Activated T-helper 1 cell treated with anti-CD3 and anti-CD28 coated beads, Interleukin-12 subunit alpha, Interleukin-12 subunit beta, Interleukin-2, Interleukin-4 antibody, amounts not matched to agents 30 ng/mL and 10 ng/mL and 1 ng/mL, durations not matched to agents 14 hours and 24 hours and 36 hours (primary cell): ENCODE data around the gene PKD1L1. TPM values are rescaled to one million over a fixed set of nuclear protein-coding genes. Genes with fewer than 3 reads are reported as not detected.

Experiments
- DNase-seq: peaks from one replicate; pipeline ENCODE4 v3.0.0; 2021; ENCODE audit warnings: low spot score
- H3K27ac Mint-ChIP-seq: one replicate; pipeline ENCODE4 v1.8.0; 2021; ENCODE audit warnings: mild to moderate bottlenecking, mixed read lengths
- H3K27me3 Mint-ChIP-seq: one replicate; pipeline ENCODE4 v1.8.0; 2022; ENCODE audit warnings: mild to moderate bottlenecking, moderate library complexity, mixed read lengths; ENCODE audit not compliant: insufficient read depth
- H3K36me3 Mint-ChIP-seq: one replicate; pipeline ENCODE4 v1.8.0; 2021; ENCODE audit warnings: low read depth, mixed read lengths
- H3K4me1 Mint-ChIP-seq: one replicate; pipeline ENCODE4 v1.8.0; 2021; ENCODE audit warnings: low read depth, mixed read lengths
- H3K4me3 Mint-ChIP-seq: one replicate; pipeline ENCODE4 v1.8.0; 2021; ENCODE audit warnings: mild to moderate bottlenecking, moderate library complexity, mixed read lengths
- H3K9me3 Mint-ChIP-seq: one replicate; pipeline ENCODE4 v1.8.0; 2021; ENCODE audit warnings: mixed read lengths
- intact Hi-C: fragments of 100-400 bp; cut with micrococcal nuclease; formaldehyde crosslinking; loops from one replicate; pipeline ENCODE4 v1.15.1; 2024
- total RNA-seq: library from RNA; stranded (reverse); gene quantifications from 2 replicates; pipeline ENCODE4 v1.2.3, GENCODE V29; 2022

PKD1L1 gene
- total RNA-seq, 1 donor from 2014 or later, result not detected

DNA sequence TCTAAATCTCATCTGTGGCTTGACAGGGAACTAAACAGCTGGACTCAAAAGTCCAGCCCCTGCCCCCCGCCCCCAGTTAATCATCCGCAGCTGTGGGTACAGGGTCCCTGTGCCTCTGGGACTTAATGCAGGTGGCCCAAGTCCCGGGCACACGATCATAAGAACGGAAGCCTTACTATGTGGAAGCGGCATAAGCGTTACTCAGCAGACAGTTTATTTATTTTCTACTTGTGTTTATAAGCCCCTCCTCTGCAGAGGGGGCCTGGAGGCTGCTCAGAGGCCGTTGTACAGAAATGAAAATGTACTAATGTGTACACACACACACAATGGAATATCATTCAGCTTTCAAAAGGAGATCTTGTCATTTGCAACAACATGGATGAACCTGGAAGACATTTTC is 208.4 kb downstream of the PKD1L1 start:
- no peak overlapping the region for H3K27ac Mint-ChIP-seq
- no peak overlapping the region for H3K4me3 Mint-ChIP-seq
- H3K9me3 Mint-ChIP-seq, result no peaks in the 10 kb centered on the region
- no peaks in the 10 kb centered on the region for H3K36me3 Mint-ChIP-seq
- intact Hi-C loops, result no loop called here
- peaks cover 6% of the 10 kb centered on the region for H3K27me3 Mint-ChIP-seq
- H3K4me1 Mint-ChIP-seq, result no peaks in the 10 kb centered on the region
- no peak for DNase-seq

DNA sequence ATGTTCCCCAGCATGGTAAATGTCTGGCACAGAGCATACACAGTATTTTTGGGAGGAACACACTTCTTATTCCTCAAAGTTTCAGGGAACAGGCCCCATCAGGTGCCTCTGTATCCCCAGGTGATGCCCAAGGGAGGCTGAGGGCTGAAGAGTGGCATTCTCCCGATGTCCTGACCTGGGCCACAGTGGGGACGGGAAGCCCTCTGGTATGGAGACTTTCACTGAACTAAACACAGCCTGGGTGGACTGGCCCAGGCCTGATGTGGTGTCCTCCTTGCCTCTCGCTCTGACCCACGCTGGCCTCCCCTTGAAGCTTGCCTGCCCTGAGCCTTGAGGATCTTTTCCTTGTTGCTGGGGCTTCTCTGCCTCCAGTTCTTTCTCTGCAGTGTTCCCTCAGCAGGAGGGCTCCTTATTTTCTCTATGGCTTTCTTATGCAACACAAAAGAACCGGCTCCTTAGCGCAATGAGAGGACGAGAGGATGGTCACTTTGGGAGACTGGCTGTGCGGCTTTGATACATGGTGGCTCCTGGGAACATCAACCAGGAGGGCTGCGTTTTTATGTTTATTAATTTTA is 208.9 kb downstream of the PKD1L1 start:
- DNase-seq, result no peak
- Mint-ChIP-seq H3K27me3 (peaks cover 4% of the 10 kb centered on the region), H3K4me3 (no peak overlapping the region), H3K4me1 (no peaks in the 10 kb centered on the region), H3K9me3 (no peaks in the 10 kb centered on the region), H3K36me3 (no peaks in the 10 kb centered on the region), H3K27ac (no peak overlapping the region)
- intact Hi-C loops, result no loop called here

DNA sequence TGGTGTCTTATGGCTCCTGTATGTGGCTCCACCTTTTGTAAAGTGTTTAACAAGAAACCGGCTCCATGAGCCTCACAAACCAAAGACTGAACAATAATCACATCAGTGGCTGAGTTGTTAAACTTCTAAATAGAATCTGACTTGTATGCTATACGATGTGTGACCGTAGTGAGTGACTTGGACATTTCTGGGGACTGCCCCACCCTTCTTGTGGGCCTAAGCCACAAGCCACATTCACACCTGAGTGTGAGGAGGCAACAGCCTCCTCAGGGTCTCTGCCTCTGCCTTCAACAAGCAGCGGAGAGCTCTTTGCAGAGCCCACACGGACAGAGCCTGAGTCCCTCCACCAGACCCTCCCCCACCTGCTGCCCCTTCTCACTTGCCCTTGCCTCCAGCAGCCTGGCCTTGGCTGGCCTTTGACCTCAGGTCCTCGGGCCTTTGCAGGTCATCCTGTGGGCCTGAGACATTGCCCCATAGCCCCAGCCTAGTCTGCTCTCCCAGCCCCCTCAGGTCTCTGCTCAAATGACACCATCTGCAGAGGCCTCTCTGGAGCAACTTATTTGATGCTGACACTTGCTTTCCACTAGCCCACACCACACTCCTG is 209.6 kb downstream of the PKD1L1 start:
- no peak overlapping the region for H3K4me3 Mint-ChIP-seq
- no peak overlapping the region for H3K27ac Mint-ChIP-seq
- no peaks in the 10 kb centered on the region for H3K4me1 Mint-ChIP-seq
- no peaks in the 10 kb centered on the region for H3K9me3 Mint-ChIP-seq
- H3K27me3 Mint-ChIP-seq, result no peaks in the 10 kb centered on the region
- H3K36me3 Mint-ChIP-seq, result no peaks in the 10 kb centered on the region
- DNase-seq, result no peak
- intact Hi-C loops, result no loop called here

DNA sequence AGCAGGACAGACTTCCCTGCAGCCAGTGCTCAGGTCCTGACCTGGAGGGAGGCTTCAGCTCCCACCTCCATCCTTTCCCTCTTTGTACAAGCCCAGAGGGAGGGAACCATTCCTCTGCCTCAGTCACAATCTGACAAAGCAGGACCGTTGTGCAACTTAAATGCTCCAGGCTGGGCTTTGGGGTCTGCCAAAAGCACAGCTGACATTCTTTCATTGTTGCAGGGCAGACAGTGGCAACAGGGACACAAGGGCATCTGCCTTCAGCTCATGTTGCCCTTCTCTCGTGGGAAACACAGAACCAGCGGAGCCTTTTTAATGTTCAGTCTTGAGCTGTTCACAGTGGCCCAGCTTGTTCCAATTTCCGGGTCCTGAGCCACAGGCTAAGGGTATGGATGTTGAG is 210.7 kb downstream of the PKD1L1 start:
- DNase-seq, result no peak
- Mint-ChIP-seq H3K27ac (no peak overlapping the region), H3K4me3 (no peak overlapping the region), H3K36me3 (no peaks in the 10 kb centered on the region), H3K27me3 (no peaks in the 10 kb centered on the region), H3K4me1 (no peaks in the 10 kb centered on the region), H3K9me3 (no peaks in the 10 kb centered on the region)
- intact Hi-C loops, result no loop called here

DNA sequence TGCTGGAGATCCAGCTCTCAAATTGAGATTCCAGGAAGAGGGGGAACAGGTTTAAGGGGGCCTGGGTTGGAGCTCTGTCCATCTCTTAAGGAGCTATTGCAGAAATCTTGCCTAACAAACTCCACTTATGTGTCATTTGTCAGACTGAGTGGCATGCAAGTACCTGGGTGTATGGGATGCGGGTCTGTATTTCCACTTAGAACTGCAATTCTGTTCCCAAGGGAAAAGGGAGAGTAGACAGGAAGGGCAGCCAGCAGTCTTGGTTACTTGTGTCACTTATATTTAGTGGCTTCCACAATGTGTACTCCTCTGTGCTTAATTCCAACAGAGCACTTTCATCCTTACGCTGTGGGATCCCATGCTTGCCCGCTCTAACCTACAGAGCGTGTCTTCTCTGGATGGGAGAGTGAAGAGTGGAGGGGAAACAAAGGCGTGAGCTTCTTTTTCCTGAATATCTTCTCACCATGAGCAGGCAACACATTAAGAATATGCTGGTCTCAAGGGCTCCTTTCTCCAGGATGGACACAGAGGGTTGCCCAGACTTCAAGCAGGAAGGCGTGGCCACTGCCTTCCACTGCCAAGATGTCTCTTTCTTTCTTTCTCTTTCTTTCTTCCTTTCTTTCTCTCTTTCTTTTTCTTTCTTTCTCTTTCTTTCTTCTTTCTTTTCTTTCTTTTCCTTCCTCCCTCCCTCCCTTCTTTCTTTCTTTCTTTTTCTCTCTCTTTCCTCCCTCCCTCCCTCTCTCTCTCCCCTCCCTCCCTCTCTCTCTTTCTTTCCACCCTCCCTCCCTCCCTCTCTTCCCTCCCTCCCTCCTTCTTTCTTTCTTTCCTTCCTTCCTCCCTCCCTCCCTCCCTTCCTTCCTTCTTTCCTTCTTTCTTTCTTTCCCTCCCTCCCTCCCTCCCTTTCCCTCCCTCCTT is 212.6 kb downstream of the PKD1L1 start:
- no peaks in the 10 kb centered on the region for H3K9me3 Mint-ChIP-seq
- H3K27me3 Mint-ChIP-seq, result no peaks in the 10 kb centered on the region
- no peak overlapping the region for H3K4me3 Mint-ChIP-seq
- H3K4me1 Mint-ChIP-seq, result no peaks in the 10 kb centered on the region
- no peak overlapping the region for H3K27ac Mint-ChIP-seq
- intact Hi-C loops, result no loop called here
- no peak for DNase-seq
- H3K36me3 Mint-ChIP-seq, result no peaks in the 10 kb centered on the region

DNA sequence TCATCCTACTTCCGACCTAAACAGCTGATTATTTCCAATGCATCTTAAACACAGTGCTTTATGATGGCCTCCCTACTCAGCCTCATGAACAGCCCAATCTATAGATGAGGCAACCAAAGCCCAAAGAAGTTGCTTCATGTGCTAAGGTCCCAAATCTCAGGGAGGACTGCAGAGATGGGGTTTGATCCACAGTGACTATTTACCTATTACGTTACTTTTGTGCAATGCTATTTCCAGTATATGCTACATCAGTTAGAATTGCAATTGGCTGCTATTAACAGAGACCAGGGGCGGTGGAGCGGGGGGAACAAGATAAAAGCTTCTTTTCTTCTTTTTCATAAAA is 213.3 kb downstream of the PKD1L1 start:
- Mint-ChIP-seq H3K4me3 (no peak overlapping the region), H3K27ac (no peak overlapping the region), H3K9me3 (no peaks in the 10 kb centered on the region), H3K36me3 (no peaks in the 10 kb centered on the region), H3K27me3 (no peaks in the 10 kb centered on the region), H3K4me1 (no peaks in the 10 kb centered on the region)
- DNase-seq, result no peak
- intact Hi-C loops, result no loop called here

DNA sequence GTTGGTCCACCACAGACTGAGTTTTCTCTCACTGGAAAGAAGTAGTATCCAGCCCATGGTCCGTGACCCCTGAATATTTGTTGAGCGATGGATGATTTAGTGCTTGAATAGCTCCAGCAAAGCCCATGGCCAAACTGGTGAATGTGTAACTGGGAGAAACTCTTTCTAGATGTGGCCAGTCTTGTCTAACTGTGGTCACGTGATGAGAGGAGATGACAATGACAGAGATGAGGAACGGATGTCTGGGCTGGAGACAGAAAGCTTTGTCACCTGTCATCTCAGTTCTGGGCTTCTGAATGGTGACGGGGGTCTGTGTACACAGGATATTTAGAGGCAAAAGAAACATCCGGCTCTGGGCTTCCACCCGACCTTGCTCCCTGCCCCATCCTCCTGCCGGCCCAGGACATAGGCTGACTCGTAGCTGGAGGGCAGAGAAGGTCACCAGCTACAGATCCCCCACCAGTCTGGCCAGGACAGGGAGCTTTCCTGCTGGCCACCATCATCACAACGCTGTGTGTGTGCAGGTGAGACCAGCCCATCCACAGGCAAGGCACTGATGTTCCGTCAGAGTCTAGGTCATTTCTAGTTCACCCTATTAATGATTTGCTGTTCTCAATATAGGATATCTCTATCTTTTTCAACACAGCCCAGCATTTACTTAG is 213.8 kb downstream of the PKD1L1 start:
- no peaks in the 10 kb centered on the region for H3K27me3 Mint-ChIP-seq
- intact Hi-C loops, result no loop called here
- H3K36me3 Mint-ChIP-seq, result no peaks in the 10 kb centered on the region
- no peak overlapping the region for H3K4me3 Mint-ChIP-seq
- H3K27ac Mint-ChIP-seq, result no peak overlapping the region
- no peaks in the 10 kb centered on the region for H3K9me3 Mint-ChIP-seq
- DNase-seq, result no peak
- no peaks in the 10 kb centered on the region for H3K4me1 Mint-ChIP-seq

DNA sequence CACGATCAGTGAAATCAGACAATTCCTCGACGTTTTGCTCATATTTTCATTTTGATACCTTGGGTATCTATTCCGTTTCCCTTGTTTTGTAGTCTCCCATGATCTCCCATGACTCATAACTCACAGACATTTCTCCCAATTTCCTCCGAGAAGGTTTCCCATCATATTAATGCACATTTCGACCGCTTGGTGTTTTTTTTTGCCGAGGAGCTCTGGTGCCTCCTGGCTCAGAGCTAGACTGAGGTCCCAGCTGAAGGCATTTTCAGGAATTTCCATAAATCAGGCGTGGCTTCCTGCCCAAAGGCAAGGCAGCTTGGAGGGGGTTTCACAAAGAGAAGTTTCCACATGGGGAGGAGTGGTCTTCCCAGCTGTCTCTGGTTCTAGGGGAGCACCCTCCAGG is 218.1 kb downstream of the PKD1L1 start:
- DNase-seq, result no peak
- no peak overlapping the region for H3K27ac Mint-ChIP-seq
- H3K27me3 Mint-ChIP-seq, result peaks cover 2% of the 10 kb centered on the region
- intact Hi-C loops, result no loop called here
- no peaks in the 10 kb centered on the region for H3K9me3 Mint-ChIP-seq
- no peaks in the 10 kb centered on the region for H3K36me3 Mint-ChIP-seq
- H3K4me3 Mint-ChIP-seq, result no peak overlapping the region
- H3K4me1 Mint-ChIP-seq, result no peaks in the 10 kb centered on the region

DNA sequence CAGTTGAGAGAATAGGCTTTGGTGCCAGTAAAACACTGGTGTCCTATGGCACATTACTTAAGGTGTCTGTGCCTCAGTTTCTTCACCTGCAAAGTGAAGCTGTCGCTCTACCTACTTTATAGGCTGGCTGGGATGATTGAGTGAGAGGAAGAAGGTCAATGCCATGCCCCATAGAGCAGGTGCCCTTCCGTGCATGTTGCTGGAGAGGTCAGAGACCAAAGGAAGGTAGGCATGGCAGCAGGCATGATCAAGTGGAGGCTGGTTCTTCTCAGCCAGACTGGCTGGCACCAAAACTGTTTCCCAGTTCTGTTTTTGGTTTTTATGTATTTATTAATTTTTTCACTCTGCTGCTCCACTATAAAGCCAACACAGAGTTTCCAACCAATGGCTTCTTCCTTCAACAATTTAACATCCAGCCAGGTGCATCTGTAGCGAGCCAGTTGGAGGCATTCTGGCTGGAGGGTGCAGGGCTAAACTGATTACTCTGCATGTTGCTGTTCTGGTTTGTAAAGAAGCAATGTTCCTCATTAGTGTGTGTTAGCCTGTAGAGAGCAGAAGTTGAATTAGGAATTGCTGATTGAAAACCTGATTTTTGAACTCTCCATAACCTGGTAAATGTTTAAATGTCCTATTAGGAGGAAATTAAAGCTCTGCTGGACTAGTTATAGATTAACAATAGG is 222.1 kb downstream of the PKD1L1 start:
- no peak for DNase-seq
- no peak overlapping the region for H3K4me3 Mint-ChIP-seq
- intact Hi-C loops, result no loop called here
- H3K9me3 Mint-ChIP-seq, result no peaks in the 10 kb centered on the region
- H3K27ac Mint-ChIP-seq, result no peak overlapping the region
- peaks cover 2% of the 10 kb centered on the region for H3K27me3 Mint-ChIP-seq
- no peaks in the 10 kb centered on the region for H3K4me1 Mint-ChIP-seq
- H3K36me3 Mint-ChIP-seq, result no peaks in the 10 kb centered on the region

DNA sequence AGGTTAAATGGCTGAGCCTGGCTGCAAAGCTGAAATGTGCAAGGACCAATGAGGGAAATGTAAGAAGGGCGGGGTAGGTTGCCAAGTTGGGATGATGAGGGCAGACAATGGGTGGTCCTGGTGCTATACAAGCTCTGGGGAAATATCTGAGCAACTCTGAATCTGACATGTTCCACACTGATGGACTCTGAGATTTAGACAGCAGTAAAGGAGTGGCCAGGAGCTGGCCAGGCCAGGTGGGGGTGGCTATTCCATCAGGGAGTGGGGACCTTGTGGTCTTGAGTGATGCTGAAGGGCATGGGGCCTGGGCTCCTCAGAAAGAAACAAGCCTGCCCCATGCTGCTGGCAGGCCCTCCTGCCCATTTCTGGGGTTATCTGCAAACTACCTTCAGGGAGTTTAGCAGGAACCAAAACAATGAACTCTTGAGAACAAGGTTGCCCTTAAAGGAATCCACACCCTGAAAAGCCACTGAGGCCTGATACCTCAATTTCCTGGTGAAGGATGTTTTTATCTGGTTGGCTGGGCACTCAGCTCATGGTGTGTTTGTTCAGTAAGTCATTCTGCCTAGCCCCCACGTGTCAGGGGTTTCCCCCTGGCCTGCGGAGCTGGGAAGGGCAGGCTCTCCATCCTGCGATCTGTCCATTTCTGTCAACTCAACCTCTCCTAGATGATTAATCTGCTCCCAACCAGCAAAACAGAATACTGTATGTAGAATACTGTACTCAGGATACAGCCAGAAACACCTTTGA is 223.1 kb downstream of the PKD1L1 start:
- Mint-ChIP-seq H3K27me3 (peaks cover 2% of the 10 kb centered on the region), H3K4me1 (no peaks in the 10 kb centered on the region), H3K4me3 (no peak overlapping the region), H3K9me3 (no peaks in the 10 kb centered on the region), H3K36me3 (no peaks in the 10 kb centered on the region), H3K27ac (no peak overlapping the region)
- intact Hi-C loops, result no loop called here
- DNase-seq, result no peak
